HuH-7.5 (cell line): ENCODE data around the gene SERINC5.
"Not testable (repeated sequence)": the region's sequence is repeated elsewhere in the genome, so short reads cannot be mapped to it uniquely, and the experiment has no call there.

Experiments used
- DNase-seq: peaks from one replicate; pipeline ENCODE4 v3.0.0; 2011; ENCODE audit warnings: low spot score

Gene SERINC5

DNA sequence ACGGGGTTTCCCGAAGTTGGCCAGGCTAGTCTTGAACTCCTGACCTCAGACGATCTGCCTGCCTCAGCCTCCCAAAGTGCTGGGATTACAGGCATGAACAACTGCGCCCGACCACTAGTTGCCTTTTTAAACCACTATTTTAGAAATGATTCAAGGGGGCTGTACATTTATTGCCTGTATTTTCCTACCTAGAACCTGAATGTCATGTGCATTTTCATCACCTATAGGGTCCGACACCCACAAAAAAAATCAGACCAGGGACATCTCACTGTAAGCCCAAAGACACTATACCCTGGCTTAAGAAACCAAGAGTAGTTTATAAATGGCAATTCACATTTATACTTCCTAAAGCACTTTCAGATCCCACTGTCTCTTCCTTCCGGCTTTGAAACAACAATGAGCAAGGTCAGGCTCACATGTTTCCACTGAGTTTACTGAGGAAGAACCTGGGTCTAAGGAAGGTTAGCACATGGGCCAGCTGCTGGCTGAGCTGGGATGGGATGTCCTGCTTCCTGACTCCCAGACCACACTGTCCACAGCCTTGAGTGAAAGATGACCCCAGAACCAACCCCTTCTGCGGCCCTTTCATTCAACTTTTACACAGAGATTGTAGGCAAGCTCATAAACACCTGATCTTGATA lies 87.3 kb downstream of the SERINC5 start:
- no peak for DNase-seq

DNA sequence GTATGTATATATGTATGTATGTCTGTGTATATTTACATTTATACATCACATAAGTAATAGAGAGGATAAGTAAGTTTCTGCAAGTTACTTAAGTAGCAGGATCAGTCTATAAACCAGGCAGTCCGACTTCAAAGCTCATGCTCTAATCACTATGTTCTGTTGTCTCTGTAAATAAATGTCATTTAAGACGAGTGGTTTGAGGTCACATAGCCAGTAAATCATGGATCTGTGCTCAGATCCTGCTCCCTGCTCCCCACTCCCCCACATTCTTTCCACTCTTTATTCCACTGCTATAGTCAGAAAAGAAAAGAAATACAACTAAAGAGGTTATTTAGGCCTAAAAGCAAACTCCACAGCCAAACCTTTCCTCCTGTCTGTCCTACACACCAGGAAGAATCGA lies 90.4 kb downstream of the SERINC5 start:
- no peak for DNase-seq

DNA sequence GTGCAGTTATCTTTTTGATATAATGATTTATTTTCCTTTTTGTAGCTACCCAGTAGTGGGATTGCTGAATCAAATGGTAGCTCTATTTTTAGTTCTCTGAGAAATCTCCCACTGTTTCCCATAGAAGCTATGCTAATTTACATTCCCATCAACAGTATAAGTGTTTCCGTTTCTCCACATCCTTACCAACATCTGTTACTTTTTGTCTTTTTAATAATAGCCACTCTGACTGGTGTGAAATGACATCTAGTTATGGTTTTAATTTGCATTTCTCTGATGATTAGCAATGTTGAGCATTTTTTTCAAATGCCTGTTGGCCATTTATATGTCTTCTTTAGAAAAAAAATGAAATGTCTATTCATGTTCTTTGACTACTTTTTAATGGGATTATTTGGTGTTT lies 94.7 kb downstream of the SERINC5 start:
- DNase-seq = no peak

- no peak for DNase-seq
Measured at GRCh38 chr5:80160242-80160641, 95.6 kb downstream of the SERINC5 start.

DNA sequence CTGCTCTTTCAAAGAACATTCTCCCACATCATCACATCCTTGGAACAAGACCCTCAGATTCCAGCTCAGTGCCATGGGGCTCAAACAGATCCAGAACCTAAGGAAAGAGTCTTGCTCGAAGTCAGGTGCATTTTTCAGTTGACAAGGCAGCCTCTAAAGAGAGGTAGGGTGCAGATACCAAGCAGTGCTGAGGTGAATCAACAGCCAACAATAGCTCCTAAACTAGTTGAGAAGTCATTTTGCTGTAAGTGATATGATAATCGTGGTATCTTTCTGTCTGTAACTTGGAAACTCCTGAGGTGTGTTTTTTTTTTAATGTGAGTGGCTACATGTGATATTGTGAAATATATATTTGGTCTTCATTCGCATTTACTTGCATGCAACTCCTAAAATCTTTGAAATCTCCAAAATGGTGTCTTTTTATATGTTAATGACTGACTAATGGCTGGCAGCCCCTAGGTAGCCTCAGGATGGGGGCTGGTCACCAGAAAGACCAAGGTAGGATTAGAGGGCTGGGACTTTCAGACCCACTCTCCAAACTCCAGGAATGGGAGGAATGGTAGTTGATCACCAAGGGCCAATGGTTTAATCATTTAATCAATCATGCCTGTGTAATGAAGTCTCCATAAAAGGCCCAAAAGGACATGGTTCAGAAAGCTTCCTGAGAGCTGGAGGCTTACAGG lies 96.6 kb downstream of the SERINC5 start:
- no peak for DNase-seq

- DNase-seq = no peak
Measured at GRCh38 chr5:80156156-80156555, 99.7 kb downstream of the SERINC5 start.

- no peak for DNase-seq
Measured at GRCh38 chr5:80154749-80155148, 101.1 kb downstream of the SERINC5 start.

DNA sequence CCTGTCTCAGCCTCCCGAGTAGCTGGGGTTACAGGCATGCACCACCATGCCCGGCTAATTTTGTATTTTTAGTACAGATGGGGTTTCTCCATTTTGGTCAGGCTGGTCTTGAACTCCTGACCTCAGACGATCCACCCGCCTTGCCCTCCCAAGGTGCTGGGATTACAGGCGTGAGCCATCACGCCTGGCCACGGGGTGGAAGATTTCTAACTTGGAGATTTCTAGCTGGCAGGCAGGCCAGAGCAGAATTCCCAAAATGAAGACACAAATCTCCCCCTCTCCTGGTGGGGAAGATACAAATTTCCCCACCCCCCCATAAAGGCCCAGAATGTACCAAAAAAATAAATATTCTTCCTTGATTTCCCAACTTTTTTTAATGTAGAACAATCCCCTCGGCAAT lies 101.6 kb downstream of the SERINC5 start:
- not testable (repeated sequence) for DNase-seq

GRCh38 chr5:80153586-80154126 lies 102.2 kb downstream of the SERINC5 start:
- no peak for DNase-seq

DNA sequence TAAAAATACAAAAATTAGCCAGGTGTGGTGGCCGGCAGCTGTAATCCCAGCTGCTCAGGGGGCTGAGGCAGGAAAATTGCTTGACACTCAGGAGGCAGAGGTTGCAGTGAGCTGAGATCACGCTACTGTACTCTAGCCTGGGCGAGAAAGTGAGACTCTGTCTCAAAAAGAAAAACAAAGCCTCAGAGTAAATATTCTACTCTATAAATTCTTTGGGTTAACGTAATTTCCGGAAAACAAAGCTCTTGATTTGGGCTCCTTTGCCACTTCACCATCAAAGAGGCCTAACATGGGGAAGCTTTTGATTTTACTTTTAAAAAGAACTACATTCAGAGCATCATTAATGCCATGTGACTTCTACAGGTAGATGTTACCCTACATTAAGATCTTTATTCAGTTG lies 103.1 kb downstream of the SERINC5 start:
- no peak for DNase-seq

DNA sequence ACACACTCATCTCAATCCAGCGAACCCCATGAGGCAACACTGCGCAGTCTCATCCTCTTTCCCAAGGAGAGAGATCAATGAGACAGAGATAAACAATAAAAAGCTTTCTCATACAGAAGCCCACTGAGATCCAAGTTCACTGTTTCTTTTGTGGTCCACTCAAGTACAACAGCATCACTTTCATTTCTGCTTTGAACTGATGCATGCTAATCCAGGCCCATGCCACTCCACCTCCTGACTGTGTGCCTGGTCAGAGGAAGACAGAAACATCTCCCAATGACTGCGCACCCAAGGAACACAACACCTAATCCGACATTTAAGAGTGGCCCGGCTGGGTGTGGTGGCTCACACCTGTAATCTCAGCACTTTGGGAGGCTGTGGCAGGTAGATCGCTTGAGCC lies 104.0 kb downstream of the SERINC5 start:
- no peak for DNase-seq

- no peak for DNase-seq
Measured at GRCh38 chr5:80150731-80151130, 105.1 kb downstream of the SERINC5 start.

DNA sequence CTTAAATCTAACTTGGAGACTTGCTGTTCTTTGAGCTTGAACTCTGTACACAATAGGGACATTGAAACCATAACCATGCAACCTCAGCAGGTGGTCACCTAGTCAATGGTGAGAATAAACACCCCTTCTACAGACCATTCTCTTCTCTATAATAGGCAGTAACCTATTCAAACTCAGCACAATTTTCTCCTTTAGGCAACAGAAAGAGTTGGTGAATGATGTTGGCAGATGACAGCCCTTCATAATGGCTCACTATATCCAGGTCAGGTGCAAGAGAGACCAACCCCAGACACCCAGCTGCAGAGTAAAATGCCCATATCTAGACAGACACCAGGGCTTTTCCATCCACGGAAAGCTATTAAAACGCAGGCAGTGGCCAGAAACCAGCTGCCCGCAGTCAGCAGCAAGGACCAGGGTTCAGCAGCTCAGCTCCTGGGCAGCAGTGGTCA lies 106.7 kb downstream of the SERINC5 start:
- no peak for DNase-seq

GRCh38 chr5:80147119-80147815 lies 108.6 kb downstream of the SERINC5 start:
- DNase-seq = no peak

DNA sequence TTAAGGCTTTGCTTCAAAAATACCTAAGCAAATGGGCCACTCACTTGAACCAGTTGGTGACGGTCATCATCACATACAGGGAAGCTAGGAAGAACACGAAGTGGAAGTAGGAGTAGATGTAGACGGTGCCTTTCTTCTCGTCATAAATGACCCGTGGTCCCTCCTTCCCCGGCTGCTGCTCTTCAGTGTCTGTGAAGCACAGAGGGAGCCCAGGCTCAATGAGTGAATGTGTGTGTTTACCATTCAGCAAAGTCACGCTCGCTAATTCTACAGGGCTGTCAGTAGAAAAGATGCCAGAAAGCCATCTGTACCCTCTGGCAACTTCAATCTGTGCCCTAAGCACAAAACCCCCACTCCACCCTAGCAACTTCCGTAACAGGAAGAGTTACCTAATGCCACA lies 109.8 kb downstream of the SERINC5 start:
- DNase-seq = no peak

GRCh38 chr5:80143491-80143890 lies 112.4 kb downstream of the SERINC5 start:
- no peak for DNase-seq

GRCh38 chr5:80142996-80143395 lies 112.9 kb downstream of the SERINC5 start:
- DNase-seq = no peak

DNA sequence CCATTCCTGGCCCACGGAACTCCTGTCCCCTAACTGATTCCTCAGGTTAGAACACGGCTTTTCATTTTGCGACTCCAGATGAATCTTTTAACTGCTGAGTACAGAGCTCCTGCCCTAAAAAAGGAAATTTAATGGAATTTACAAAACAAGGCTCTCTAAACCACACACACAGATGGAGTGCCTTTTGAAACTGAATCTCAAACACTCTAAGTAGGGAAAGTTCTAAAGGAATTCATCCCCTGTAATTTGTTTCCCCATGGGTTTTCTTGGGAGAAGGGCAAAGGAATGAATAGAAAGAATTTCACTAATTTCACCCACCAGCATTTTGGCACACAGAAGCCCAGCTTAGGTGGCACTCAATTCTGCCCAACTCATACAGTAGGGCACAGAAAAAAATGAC lies 114.2 kb downstream of the SERINC5 start:
- no peak for DNase-seq

- DNase-seq = no peak
Measured at GRCh38 chr5:80141147-80141671, 114.6 kb downstream of the SERINC5 start.

- no peak for DNase-seq
Measured at GRCh38 chr5:80140496-80140895, 115.4 kb downstream of the SERINC5 start.

DNA sequence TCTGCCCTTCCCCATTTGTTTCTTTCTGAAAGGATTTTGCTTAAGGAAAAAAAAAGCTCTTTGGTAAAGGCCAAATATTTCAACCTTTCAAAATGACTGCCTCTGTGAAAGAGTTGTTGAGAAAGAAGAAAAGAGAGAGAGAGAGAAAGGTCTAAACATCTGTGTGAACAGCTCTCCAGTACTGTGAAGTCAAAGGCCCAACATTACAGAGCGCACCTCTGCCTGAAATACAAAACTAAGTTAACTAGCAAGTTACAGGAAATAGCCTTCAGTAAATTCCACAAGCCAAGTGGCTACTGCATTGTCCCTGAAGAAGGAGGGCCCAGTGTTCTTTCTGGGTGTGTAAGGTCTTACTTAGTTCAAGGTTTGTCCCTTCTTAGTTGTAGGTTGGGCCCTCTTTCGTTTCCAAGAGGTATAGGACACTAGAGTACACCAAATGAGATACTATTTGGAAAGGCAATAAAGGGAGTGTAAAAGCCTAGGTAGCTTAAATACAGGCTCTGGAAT lies 116.3 kb downstream of the SERINC5 start:
- no peak for DNase-seq

DNA sequence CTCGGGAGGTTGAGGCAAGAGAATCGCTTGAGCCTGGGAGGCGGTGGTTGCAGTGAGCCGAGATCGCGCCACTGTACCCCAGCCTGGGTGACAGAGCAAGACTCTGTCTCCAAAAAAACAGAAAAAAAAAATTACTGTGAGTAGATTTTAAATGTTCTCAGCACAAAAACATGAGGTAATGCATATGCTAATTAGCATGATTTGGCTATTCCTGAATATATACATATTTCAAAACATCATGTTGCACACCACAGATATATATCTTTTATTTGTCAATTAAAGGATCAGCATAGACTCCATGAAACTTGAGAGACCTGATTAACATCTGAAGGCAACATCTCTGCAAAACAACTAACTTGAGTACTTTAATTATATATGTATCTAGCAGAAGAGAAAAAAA lies 117.4 kb downstream of the SERINC5 start:
- DNase-seq = no peak

GRCh38 chr5:80136798-80137197 lies 119.0 kb downstream of the SERINC5 start:
- not testable (repeated sequence) for DNase-seq
